K562 (cell line): ENCODE data around the gene WDR64. TPM values are rescaled to one million over a fixed set of nuclear protein-coding genes. Genes with fewer than 3 reads are reported as not detected.

Experiments used
- ATAC-seq: fragments of 200-7000 bp; cut with Tn5 transposase; 3 replicates; pipeline ENCODE4 v1.9.1; 2020; ENCODE audit warnings: moderate library complexity
- BruUV-seq: library from RNA; stranded (reverse); fragments of 400-500 nt; replicated peaks from 2 replicates; lab custom pipeline; 2021; lab: Mats Ljungman, UMichigan
- CTCF ChIA-PET: fragments of 300-600 bp; formaldehyde crosslinking; extraction: SDS; loops from one replicate; lab custom pipeline; 2021; ENCODE audit warnings: low intra/inter-chr PET ratio; lab: Yijun Ruan, JAX
- POLR2A ChIA-PET: fragments of 300-600, 350-650 bp; sonication (Branson Sonifier 250); formaldehyde crosslinking; extraction: SDS; loops from one replicate; lab custom pipeline; 2021; ENCODE audit warnings: antibody characterized with exemption, inconsistent platforms; lab: Yijun Ruan, JAX
- DNase-seq, 4 experiments: peaks; one replicate each; pipeline versions ENCODE4 v3.0.0 to v3.0.0-alpha.2; 2011 to 2018; ENCODE audit warnings: low spot score in 3 of 4, mixed read lengths in 3 of 4; ENCODE audit errors: extremely low read depth in 1 of 4
- FAIRE-seq: peaks from 2 replicates; lab custom pipeline; 2011; peaks lifted over from hg19 to GRCh38; lab: Jason Lieb, UNC
- H2AFZ ChIP-seq: 2 replicates; pipeline ENCODE4 v1.6.0; 2011; ENCODE audit warnings: low read depth, low read length, control low read depth, inconsistent platforms
- H3K27ac ChIP-seq: fragments of 200-600 bp; 3 replicates; pipeline ENCODE4 v1.8.0; 2011; ENCODE audit warnings: low read depth, mild to moderate bottlenecking, control low read depth, inconsistent platforms, low read length, moderate library complexity, mixed read lengths; ENCODE audit errors: extremely low read depth
- H3K27me3 ChIP-seq, 2 experiments: fragments of 300-600 bp in 1 of 2; 2 replicates in 1 of 2; 3 replicates in 1 of 2; pipeline versions ENCODE4 v1.6.0 to v1.8.0; 2011; ENCODE audit warnings: inconsistent platforms in 2 of 2, low read length in 2 of 2, mild to moderate bottlenecking in 1 of 2, mixed read lengths in 1 of 2, moderate library complexity in 1 of 2; ENCODE audit not compliant: control insufficient read depth in 2 of 2, insufficient read depth in 2 of 2
- H3K36me3 ChIP-seq: fragments of 300-600 bp; 3 replicates; pipeline ENCODE4 v1.8.0; 2011; ENCODE audit warnings: mild to moderate bottlenecking, low read length, inconsistent platforms; ENCODE audit not compliant: control insufficient read depth, insufficient read depth
- H3K4me1 ChIP-seq, 2 experiments: fragments of 200-600 bp in 1 of 2; replicated peaks in 1 of 2; 2 replicates in 1 of 2; 3 replicates in 1 of 2; pipeline versions ENCODE4 v1.5.1 to v1.8.0; 2011; ENCODE audit warnings: inconsistent platforms in 2 of 2, low read length in 2 of 2, mild to moderate bottlenecking in 1 of 2, mixed read lengths in 1 of 2, moderate library complexity in 1 of 2; ENCODE audit not compliant: control insufficient read depth in 2 of 2, insufficient read depth in 2 of 2
- H3K4me2 ChIP-seq: 2 replicates; pipeline ENCODE4 v1.6.1; 2011; ENCODE audit warnings: low read length, control low read depth, inconsistent platforms, mixed read lengths; ENCODE audit not compliant: insufficient read depth
- H3K4me3 ChIP-seq: fragments of 200-600 bp; sonication (generic), shearing (Covaris generic); 2 replicates; pipeline ENCODE4 v1.5.1; 2016; ENCODE audit warnings: control low read depth, inconsistent platforms
- H3K79me2 ChIP-seq: fragments of 200-600 bp; 3 replicates; pipeline ENCODE4 v1.8.0; 2011; ENCODE audit warnings: low read length, inconsistent platforms; ENCODE audit not compliant: control insufficient read depth, insufficient read depth
- H3K9ac ChIP-seq, 2 experiments: 2 replicates each; pipeline versions ENCODE4 v1.6.0 to v1.6.1; 2011; ENCODE audit warnings: low read depth in 2 of 2, low read length in 2 of 2, control low read depth in 1 of 2, inconsistent platforms in 1 of 2, mild to moderate bottlenecking in 1 of 2, mixed read lengths in 1 of 2; ENCODE audit not compliant: insufficient read depth in 1 of 2
- H3K9me1 ChIP-seq: one replicate; pipeline ENCODE4 v1.6.0; 2011; ENCODE audit warnings: inconsistent platforms, mild to moderate bottlenecking, low read length, moderate library complexity; ENCODE audit not compliant: control insufficient read depth, insufficient read depth
- H3K9me3 ChIP-seq: replicated peaks from 2 replicates; pipeline ENCODE4 v1.5.1; 2011; ENCODE audit warnings: low read depth, low read length, inconsistent platforms; ENCODE audit not compliant: control insufficient read depth, insufficient read depth
- H4K20me1 ChIP-seq: replicated peaks from 2 replicates; pipeline ENCODE4 v1.6.1; 2011; ENCODE audit warnings: low read length, inconsistent platforms, mixed read lengths; ENCODE audit not compliant: control insufficient read depth, insufficient read depth
- ETV6 ChIP-seq, 3 experiments: fragments of 150-350 bp in 1 of 3; sonication (generic) in 1 of 3; formaldehyde crosslinking in 1 of 3; IDR thresholded peaks; 2 replicates each; pipeline versions ENCODE4 v1.6.1 to v1.8.0; 2014 to 2022; ENCODE audit warnings: borderline replicate concordance in 2 of 3, low read depth in 2 of 3, antibody characterized with exemption in 1 of 3, low read length in 1 of 3, mild to moderate bottlenecking in 1 of 3, missing genetic modification reagents in 1 of 3
- HDAC1 ChIP-seq, 2 experiments: fragments of 450-650 bp; IDR thresholded peaks; 2 replicates each; pipeline ENCODE4 v1.6.1; 2016 to 2017; ENCODE audit warnings: inconsistent platforms in 1 of 2, mild to moderate bottlenecking in 1 of 2, moderate library complexity in 1 of 2
- HIVEP1 ChIP-seq: fragments of 250-450 bp; sonication (Bioruptor Pico); IDR thresholded peaks from 2 replicates; pipeline ENCODE4 v1.4.0; 2020; ENCODE audit warnings: mild to moderate bottlenecking
- MAFF ChIP-seq: IDR thresholded peaks from 2 replicates; pipeline ENCODE4 v1.6.1; 2012; ENCODE audit warnings: low read length, improper control_type of control experiment
- MTA1 ChIP-seq: fragments of 450-650 bp; IDR thresholded peaks from 2 replicates; pipeline ENCODE4 v1.6.1; 2017; ENCODE audit warnings: borderline replicate concordance
- MTA3 ChIP-seq: fragments of 450-650 bp; formaldehyde crosslinking; IDR thresholded peaks from 2 replicates; pipeline ENCODE4 v1.6.1; 2017; ENCODE audit warnings: mild to moderate bottlenecking, borderline replicate concordance
- NEUROD1 ChIP-seq: fragments of 150-350 bp; IDR thresholded peaks from 2 replicates; pipeline ENCODE4 v1.6.1; 2014; ENCODE audit warnings: borderline replicate concordance, low read length, low read depth; ENCODE audit not compliant: partially characterized antibody
- PURB ChIP-seq: sonication (generic); formaldehyde crosslinking; IDR thresholded peaks from 2 replicates; pipeline ENCODE4 v1.9.0; 2021; ENCODE audit warnings: low read depth, mild to moderate bottlenecking, missing genetic modification reagents
- RBM39 ChIP-seq: fragments of 200-400 bp; formaldehyde crosslinking; optimal IDR thresholded peaks from 2 replicates; pipeline ENCODE3; 2018; ENCODE audit warnings: low read depth, low read length
- SMARCB1 ChIP-seq: IDR thresholded peaks from 2 replicates; pipeline ENCODE4 v1.6.1; 2011; ENCODE audit warnings: improper control_type of control experiment, low read depth; ENCODE audit not compliant: insufficient read length
- SNRNP70 ChIP-seq: fragments of 200-400 bp; formaldehyde crosslinking; optimal IDR thresholded peaks from 2 replicates; pipeline ENCODE3; 2017; ENCODE audit warnings: low read depth, low read length
- ZC3H8 ChIP-seq: fragments of 450-650 bp; IDR thresholded peaks from 2 replicates; pipeline ENCODE4 v1.6.1; 2017
- ZNF134 ChIP-seq: fragments of 250-450 bp; sonication (Bioruptor Pico); conservative IDR thresholded peaks from 2 replicates; pipeline ENCODE4 v1.4.0; 2020
- ZNF316 ChIP-seq: fragments of 450-650 bp; IDR thresholded peaks from 2 replicates; pipeline ENCODE4 v1.6.1; 2016
- ZNF561 ChIP-seq: fragments of 450-650 bp; formaldehyde crosslinking; conservative IDR thresholded peaks from 2 replicates; pipeline ENCODE4 v1.4.0; 2020; ENCODE audit warnings: mild to moderate bottlenecking, moderate library complexity
- ZNF586 ChIP-seq: fragments of 450-650 bp; formaldehyde crosslinking; conservative IDR thresholded peaks from 2 replicates; pipeline ENCODE4 v1.4.0; 2020; ENCODE audit warnings: mild to moderate bottlenecking, moderate library complexity
- in situ Hi-C: fragments of 300-500 bp; cut with MboI; formaldehyde crosslinking; loops from 4 replicates; pipeline ENCODE4 v1.15.0; 2018; ENCODE audit warnings: inconsistent platforms, mixed read lengths
- intact Hi-C: fragments of 100-400 bp; cut with micrococcal nuclease; formaldehyde crosslinking; loops from 2 replicates; pipeline ENCODE4 v1.14.2; 2022
- polyA plus RNA-seq, 8 experiments: library from polyadenylated mRNA; depleted of rRNA in 4 of 8; stranded (reverse) in 5 of 8; unstranded in 3 of 8; fragments of >200 nt; fragmentation: Nextera tagmentation in 2 of 8; fragmentation: Illumina TruSeq in 1 of 8; extraction: Ambion mirVana in 2 of 8; extraction: Trizol in 1 of 8; gene quantifications; 2 replicates each; pipeline versions ENCODE4 v1.2.1 to v1.2.3, GENCODE V29; 2011 to 2014; ENCODE audit warnings: inconsistent platforms in 1 of 8, missing spikeins in 1 of 8
- total RNA-seq, 7 experiments: library from RNA; depleted of rRNA in 6 of 7; stranded (reverse); fragments of >200 nt in 6 of 7; fragmentation: Illumina TruSeq in 2 of 7; extraction: Trizol in 2 of 7; gene quantifications; 2 replicates each; pipeline versions ENCODE4 v1.2.1 to v1.2.3, GENCODE V29; 2011 to 2021; ENCODE audit warnings: low replicate concordance in 1 of 7
- TF ChIP-seq, protein P1 (sequence below): fragments of 150-350 bp; IDR thresholded peaks from 2 replicates; pipeline ENCODE4 v1.6.1; 2014; ENCODE audit warnings: low read depth, mild to moderate bottlenecking, low read length, borderline replicate concordance
- TF ChIP-seq, protein P2 (sequence below): fragments of 250-450 bp; sonication (Bioruptor Pico); IDR thresholded peaks from 2 replicates; pipeline ENCODE4 v1.5.0; 2021

Gene WDR64
- total and polyA plus RNA-seq, 9 of the 15 experiments (the other 6 are each of a cell fraction or from before 2014, with no cell fraction given) = 0.06 to 0.29 (median 0.19) TPM; not detected in 5

DNA sequence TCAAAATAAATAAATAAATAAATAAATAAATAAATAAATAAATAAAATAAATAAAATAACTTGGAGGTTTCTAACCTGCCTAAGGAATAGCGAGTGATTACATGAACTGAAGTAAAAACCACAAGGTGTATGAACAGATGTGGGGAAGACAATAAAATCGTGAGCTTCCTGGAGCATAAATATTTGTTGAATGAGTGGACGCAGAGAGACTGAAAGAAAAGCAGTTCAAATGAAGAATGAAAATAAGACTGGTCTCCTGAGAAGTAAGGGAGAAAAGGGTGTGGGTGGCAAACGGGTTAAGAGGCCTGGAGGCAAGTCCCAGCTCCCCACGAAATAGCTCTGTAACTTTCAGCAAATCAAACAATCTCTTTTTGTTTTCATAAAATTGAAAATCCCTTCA lies 45.5 kb upstream of the WDR64 start (continued):
- TF ChIP-seq, protein P1, sequence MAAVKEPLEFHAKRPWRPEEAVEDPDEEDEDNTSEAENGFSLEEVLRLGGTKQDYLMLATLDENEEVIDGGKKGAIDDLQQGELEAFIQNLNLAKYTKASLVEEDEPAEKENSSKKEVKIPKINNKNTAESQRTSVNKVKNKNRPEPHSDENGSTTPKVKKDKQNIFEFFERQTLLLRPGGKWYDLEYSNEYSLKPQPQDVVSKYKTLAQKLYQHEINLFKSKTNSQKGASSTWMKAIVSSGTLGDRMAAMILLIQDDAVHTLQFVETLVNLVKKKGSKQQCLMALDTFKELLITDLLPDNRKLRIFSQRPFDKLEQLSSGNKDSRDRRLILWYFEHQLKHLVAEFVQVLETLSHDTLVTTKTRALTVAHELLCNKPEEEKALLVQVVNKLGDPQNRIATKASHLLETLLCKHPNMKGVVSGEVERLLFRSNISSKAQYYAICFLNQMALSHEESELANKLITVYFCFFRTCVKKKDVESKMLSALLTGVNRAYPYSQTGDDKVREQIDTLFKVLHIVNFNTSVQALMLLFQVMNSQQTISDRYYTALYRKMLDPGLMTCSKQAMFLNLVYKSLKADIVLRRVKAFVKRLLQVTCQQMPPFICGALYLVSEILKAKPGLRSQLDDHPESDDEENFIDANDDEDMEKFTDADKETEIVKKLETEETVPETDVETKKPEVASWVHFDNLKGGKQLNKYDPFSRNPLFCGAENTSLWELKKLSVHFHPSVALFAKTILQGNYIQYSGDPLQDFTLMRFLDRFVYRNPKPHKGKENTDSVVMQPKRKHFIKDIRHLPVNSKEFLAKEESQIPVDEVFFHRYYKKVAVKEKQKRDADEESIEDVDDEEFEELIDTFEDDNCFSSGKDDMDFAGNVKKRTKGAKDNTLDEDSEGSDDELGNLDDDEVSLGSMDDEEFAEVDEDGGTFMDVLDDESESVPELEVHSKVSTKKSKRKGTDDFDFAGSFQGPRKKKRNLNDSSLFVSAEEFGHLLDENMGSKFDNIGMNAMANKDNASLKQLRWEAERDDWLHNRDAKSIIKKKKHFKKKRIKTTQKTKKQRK = no peak
- no peak for TF ChIP-seq ZNF561 (CRISPR knock-in tag)

DNA sequence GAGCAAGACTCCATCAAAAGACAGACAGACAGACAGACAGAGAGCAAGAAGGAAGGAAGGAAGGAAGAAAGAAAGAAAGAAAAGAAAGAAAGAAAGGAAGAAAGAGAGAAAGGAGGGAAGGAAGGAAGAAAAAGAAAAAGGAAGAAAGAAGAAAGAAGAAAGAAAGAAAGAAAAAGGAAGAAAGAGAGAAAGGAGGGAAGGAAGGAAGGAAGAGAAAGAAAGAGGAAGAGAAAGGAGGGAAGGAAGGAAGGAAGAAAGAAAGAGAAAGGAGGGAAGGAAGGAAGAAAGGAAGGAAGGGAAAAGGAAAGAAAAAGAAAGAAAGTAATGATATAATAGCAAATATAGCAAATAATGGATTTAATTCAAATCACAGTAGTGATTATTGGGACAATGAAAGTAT lies 44.6 kb upstream of the WDR64 start:
- Histone ChIP-seq H3K4me3 (no peak overlapping the region), H3K36me3 (no peaks in the 10 kb centered on the region; the same call in 2 of the 3 replicates), H3K27ac (no peak overlapping the region), H3K79me2 (no peaks in the 10 kb centered on the region), H3K27me3 (no peaks in the 10 kb centered on the region), H3K9ac (no peak overlapping the region), H3K9me3 (no peaks in the 10 kb centered on the region), H2AFZ (no peak overlapping the region), H3K4me2 (no peak overlapping the region), H3K9me1 (no peaks in the 10 kb centered on the region), H3K4me1 (peaks cover 7 to 24% of the 10 kb centered on the region in 2 experiments), H4K20me1 (no peaks in the 10 kb centered on the region)
- FAIRE-seq = no peak
- no peak for DNase-seq
- POLR2A ChIA-PET = interaction anchor here (0.6 to 0.7 kb wide), 2 partner anchors 69 to 393 kb away, joined by 3 read pairs; no protein-coding TSS in a partner anchor
- CTCF ChIA-PET = no interaction called here
- in situ Hi-C loops = loop anchor here (25.0 kb wide), 1 partner anchor 380 kb away; the partner anchor contains the start of gene MAP1LC3C
- no peak for ATAC-seq
- intact Hi-C loops = no loop called here
- no TSS peak for BruUV-seq
- TF ChIP-seq ZNF316 (0 out of 2 replicates have a peak, but pooled peaks have one; percentile 32), HIVEP1 (CRISPR knock-in tag) (no peak), ETV6 (IDR thresholded peaks at IDR 0.05; ENCODE audit: borderline replicate concordance in 1 of 2, low read depth in 2 of 2, low read length in 1 of 2) (no peak), ETV6 (CRISPR knock-in tag; IDR thresholded peaks at IDR 0.05; ENCODE audit: borderline replicate concordance) (no peak), MAFF (no peak), RBM39 (no peak), PURB (CRISPR knock-in tag) (no peak), ZC3H8 (0 out of 2 replicates have a peak, but pooled peaks have one; percentile 26), MTA3 (no peak), SNRNP70 (no peak), NEUROD1 (no peak), HDAC1 (IDR thresholded peaks at IDR 0.05) (no peak), MTA1 (0 out of 2 replicates have a peak, but pooled peaks have one; percentile 45), ZNF134 (CRISPR knock-in tag) (no peak), SMARCB1 (no peak), ZNF586 (CRISPR knock-in tag) (no peak)
- TF ChIP-seq, protein P2, sequence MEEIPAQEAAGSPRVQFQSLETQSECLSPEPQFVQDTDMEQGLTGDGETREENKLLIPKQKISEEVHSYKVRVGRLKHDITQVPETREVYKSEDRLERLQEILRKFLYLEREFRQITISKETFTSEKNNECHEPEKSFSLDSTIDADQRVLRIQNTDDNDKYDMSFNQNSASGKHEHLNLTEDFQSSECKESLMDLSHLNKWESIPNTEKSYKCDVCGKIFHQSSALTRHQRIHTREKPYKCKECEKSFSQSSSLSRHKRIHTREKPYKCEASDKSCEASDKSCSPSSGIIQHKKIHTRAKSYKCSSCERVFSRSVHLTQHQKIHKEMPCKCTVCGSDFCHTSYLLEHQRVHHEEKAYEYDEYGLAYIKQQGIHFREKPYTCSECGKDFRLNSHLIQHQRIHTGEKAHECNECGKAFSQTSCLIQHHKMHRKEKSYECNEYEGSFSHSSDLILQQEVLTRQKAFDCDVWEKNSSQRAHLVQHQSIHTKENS (CRISPR knock-in tag) = no peak
